ENCODE measurements around the gene ARHGAP29. TPM values are rescaled to one million over a fixed set of nuclear protein-coding genes. Genes with fewer than 3 reads are reported as not detected.

Gene ARHGAP29
- polyA plus RNA-seq, 4 donors, result 0.22 to 7.0 (median 3.6) TPM

DNA sequence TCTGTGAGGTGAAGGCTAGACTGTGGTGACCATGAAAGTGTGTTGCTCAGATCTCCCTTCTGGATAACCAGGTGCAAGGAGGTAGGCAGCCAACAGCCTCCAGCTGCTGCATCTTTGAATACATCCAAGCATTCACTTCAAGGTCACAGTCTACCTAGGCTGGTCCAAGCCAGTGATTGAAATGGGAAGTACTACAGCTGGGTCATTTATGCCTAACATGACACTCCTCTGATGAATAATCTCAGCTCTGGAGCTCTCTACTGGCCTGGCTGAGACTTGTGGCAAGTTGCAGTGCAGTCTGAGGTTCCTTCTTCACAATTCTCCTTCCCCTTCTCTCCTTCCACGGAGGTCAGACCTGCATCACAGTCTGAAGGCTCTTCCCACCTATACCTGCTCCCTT, 35.0 kb upstream of the ARHGAP29 start:
- WGBS, 3 donors, result 70 to 79% (median 73%) methylated on average over 1 of the region's 1 CpG
- H3K36me3 ChIP-seq (ENCODE audit: control insufficient read depth in 3 of 3, insufficient read depth in 2 of 3, low read depth in 1 of 3, low read length in 3 of 3), result no peaks in the 10 kb centered on the region
- no peak overlapping the region for H3K4me3 ChIP-seq (ENCODE audit: low read depth in 1 of 3, low read length in 3 of 3)
- FAIRE-seq (no peak), DNase-seq (no peak)
- H3K27ac ChIP-seq (ENCODE audit: low read depth in 1 of 3, low read length in 2 of 3), result no peak overlapping the region
- H3K9me3 ChIP-seq (ENCODE audit: control insufficient read depth in 2 of 2, insufficient read depth in 1 of 2, low read depth in 1 of 2, low read length in 1 of 2), result no peaks in the 10 kb centered on the region
- peaks cover 0 to 2% (median 0%) of the 10 kb centered on the region in 3 donors for H3K27me3 ChIP-seq (ENCODE audit: control insufficient read depth in 3 of 3, insufficient read depth in 3 of 3, low read length in 3 of 3)
- H3K4me1 ChIP-seq (ENCODE audit: control insufficient read depth in 3 of 3, insufficient read depth in 2 of 3, low read depth in 1 of 3, low read length in 2 of 3), result no peaks in the 10 kb centered on the region

DNA sequence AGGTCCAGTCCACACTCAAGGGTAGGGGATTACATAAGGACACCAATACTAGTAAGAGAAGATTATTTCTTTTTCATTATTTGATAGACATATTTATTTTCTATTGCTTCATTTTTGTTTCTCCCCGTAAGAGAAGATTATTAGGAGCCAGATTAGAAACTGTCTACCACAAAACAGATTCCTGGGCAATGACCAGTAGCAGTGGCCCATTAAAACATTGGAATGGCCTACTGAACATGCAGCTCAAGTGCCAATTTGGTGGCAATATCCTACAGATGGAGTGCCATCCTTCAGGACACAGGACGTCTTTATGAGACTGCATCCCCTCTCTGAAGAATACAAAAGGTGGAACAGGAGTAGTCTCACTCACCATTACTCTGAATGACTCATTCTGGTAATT, 34.0 kb upstream of the ARHGAP29 start:
- no peaks in the 10 kb centered on the region for H3K36me3 ChIP-seq (ENCODE audit: control insufficient read depth in 3 of 3, insufficient read depth in 2 of 3, low read depth in 1 of 3, low read length in 3 of 3)
- 76 to 92% (median 85%) methylated on average over 2 of the region's 2 CpGs for WGBS, 3 donors

DNA sequence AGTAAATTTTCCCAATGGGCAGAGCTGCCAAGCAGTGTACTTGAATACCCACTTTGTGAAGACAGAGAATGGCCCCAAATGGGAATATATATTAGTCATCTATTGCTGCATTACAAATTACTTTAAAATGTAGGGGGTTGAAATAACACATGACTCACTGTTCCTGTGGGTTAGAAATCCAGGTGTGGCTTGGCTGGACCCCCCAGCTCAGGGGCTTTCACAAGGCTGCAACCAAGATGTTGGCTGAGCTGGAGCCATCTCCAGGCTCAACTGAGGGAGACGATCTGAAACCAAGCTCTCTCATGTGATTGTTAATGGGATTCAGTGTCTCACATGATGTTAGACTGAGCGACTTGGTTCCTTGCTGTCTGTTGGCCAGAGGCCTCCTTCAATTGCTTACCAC, 33.4 kb upstream of the ARHGAP29 start:
- Histone ChIP-seq H3K27me3 (ENCODE audit: control insufficient read depth in 3 of 3, insufficient read depth in 3 of 3, low read length in 3 of 3) (peaks cover 0 to 2% (median 0%) of the 10 kb centered on the region in 3 donors), H3K9me3 (ENCODE audit: control insufficient read depth in 2 of 2, insufficient read depth in 1 of 2, low read depth in 1 of 2, low read length in 1 of 2) (no peaks in the 10 kb centered on the region), H3K4me1 (ENCODE audit: control insufficient read depth in 3 of 3, insufficient read depth in 2 of 3, low read depth in 1 of 3, low read length in 2 of 3) (no peaks in the 10 kb centered on the region), H3K36me3 (ENCODE audit: control insufficient read depth in 3 of 3, insufficient read depth in 2 of 3, low read depth in 1 of 3, low read length in 3 of 3) (no peaks in the 10 kb centered on the region), H3K27ac (ENCODE audit: low read depth in 1 of 3, low read length in 2 of 3) (no peak overlapping the region), H3K4me3 (ENCODE audit: low read depth in 1 of 3, low read length in 3 of 3) (no peak overlapping the region)
- FAIRE-seq (no peak), DNase-seq (no peak)
- WGBS, 3 donors, result 87 to 93% (median 91%) methylated on average over 2 of the region's 2 CpGs

More for the DNA sequence above, 34.0 kb upstream of the ARHGAP29 start:
- Histone ChIP-seq H3K9me3 (ENCODE audit: control insufficient read depth in 2 of 2, insufficient read depth in 1 of 2, low read depth in 1 of 2, low read length in 1 of 2) (no peaks in the 10 kb centered on the region), H3K4me1 (ENCODE audit: control insufficient read depth in 3 of 3, insufficient read depth in 2 of 3, low read depth in 1 of 3, low read length in 2 of 3) (no peaks in the 10 kb centered on the region), H3K27ac (ENCODE audit: low read depth in 1 of 3, low read length in 2 of 3) (no peak overlapping the region), H3K27me3 (ENCODE audit: control insufficient read depth in 3 of 3, insufficient read depth in 3 of 3, low read length in 3 of 3) (peaks cover 0 to 2% (median 0%) of the 10 kb centered on the region in 3 donors), H3K4me3 (ENCODE audit: low read depth in 1 of 3, low read length in 3 of 3) (no peak overlapping the region)
- FAIRE-seq (no peak), DNase-seq (no peak)

- H3K27ac ChIP-seq (ENCODE audit: low read depth in 1 of 3, low read length in 2 of 3), result no peak overlapping the region
- no peaks in the 10 kb centered on the region for H3K4me1 ChIP-seq (ENCODE audit: control insufficient read depth in 3 of 3, insufficient read depth in 2 of 3, low read depth in 1 of 3, low read length in 2 of 3)
- peaks cover 0 to 4% (median 2%) of the 10 kb centered on the region in 3 donors for H3K27me3 ChIP-seq (ENCODE audit: control insufficient read depth in 3 of 3, insufficient read depth in 3 of 3, low read length in 3 of 3)
- H3K9me3 ChIP-seq (ENCODE audit: control insufficient read depth in 2 of 2, insufficient read depth in 1 of 2, low read depth in 1 of 2, low read length in 1 of 2), result no peaks in the 10 kb centered on the region
- H3K36me3 ChIP-seq (ENCODE audit: control insufficient read depth in 3 of 3, insufficient read depth in 2 of 3, low read depth in 1 of 3, low read length in 3 of 3), result no peaks in the 10 kb centered on the region
- DNase-seq (no peak), FAIRE-seq (no peak)
- 77 to 83% (median 78%) methylated on average over 2 of the region's 2 CpGs for WGBS, 3 donors
- H3K4me3 ChIP-seq (ENCODE audit: low read depth in 1 of 3, low read length in 3 of 3), result no peak overlapping the region
These were observed 32.5 kb upstream of the ARHGAP29 start for GRCh38 chr1:94269921-94270320.

- no peaks in the 10 kb centered on the region for H3K9me3 ChIP-seq (ENCODE audit: control insufficient read depth in 2 of 2, insufficient read depth in 1 of 2, low read depth in 1 of 2, low read length in 1 of 2)
- H3K4me3 ChIP-seq (ENCODE audit: low read depth in 1 of 3, low read length in 3 of 3), result no peak overlapping the region
- no peak overlapping the region for H3K27ac ChIP-seq (ENCODE audit: low read depth in 1 of 3, low read length in 2 of 3)
- no peak for FAIRE-seq
- 51 to 82% (median 67%) methylated on average over 2 of the region's 2 CpGs for WGBS, 3 donors
- peaks cover 0 to 5% (median 0%) of the 10 kb centered on the region in 3 donors for H3K27me3 ChIP-seq (ENCODE audit: control insufficient read depth in 3 of 3, insufficient read depth in 3 of 3, low read length in 3 of 3)
- H3K4me1 ChIP-seq (ENCODE audit: control insufficient read depth in 3 of 3, insufficient read depth in 2 of 3, low read depth in 1 of 3, low read length in 2 of 3), result no peaks in the 10 kb centered on the region
- DNase-seq, result no peak
- H3K36me3 ChIP-seq (ENCODE audit: control insufficient read depth in 3 of 3, insufficient read depth in 2 of 3, low read depth in 1 of 3, low read length in 3 of 3), result no peaks in the 10 kb centered on the region
These were observed 28.5 kb upstream of the ARHGAP29 start for GRCh38 chr1:94265906-94266305.

GRCh38 chr1:94265011-94265422, 27.6 kb upstream of the ARHGAP29 start:
- no peak for FAIRE-seq

GRCh38 chr1:94260635-94261387, 23.4 kb upstream of the ARHGAP29 start:
- no peak overlapping the region for H3K4me3 ChIP-seq (ENCODE audit: low read depth in 1 of 3, low read length in 3 of 3)
- 82 to 97% (median 91%) methylated on average over 2 of the region's 2 CpGs for WGBS, 3 donors

More at GRCh38 chr1:94265011-94265422, 27.6 kb upstream of the ARHGAP29 start:
- no peak overlapping the region for H3K4me3 ChIP-seq (ENCODE audit: low read depth in 1 of 3, low read length in 3 of 3)
- no peaks in the 10 kb centered on the region for H3K4me1 ChIP-seq (ENCODE audit: control insufficient read depth in 3 of 3, insufficient read depth in 2 of 3, low read depth in 1 of 3, low read length in 2 of 3)
- 30 to 47% (median 30%) methylated on average over 3 of the region's 3 CpGs for WGBS, 3 donors
- H3K9me3 ChIP-seq (ENCODE audit: control insufficient read depth in 2 of 2, insufficient read depth in 1 of 2, low read depth in 1 of 2, low read length in 1 of 2), result no peaks in the 10 kb centered on the region
- H3K27ac ChIP-seq (ENCODE audit: low read depth in 1 of 3, low read length in 2 of 3), result no peak overlapping the region
- DNase-seq, result no peak
- H3K36me3 ChIP-seq (ENCODE audit: control insufficient read depth in 3 of 3, insufficient read depth in 2 of 3, low read depth in 1 of 3, low read length in 3 of 3), result no peaks in the 10 kb centered on the region
- peaks cover 0 to 5% (median 0%) of the 10 kb centered on the region in 3 donors for H3K27me3 ChIP-seq (ENCODE audit: control insufficient read depth in 3 of 3, insufficient read depth in 3 of 3, low read length in 3 of 3)

DNA sequence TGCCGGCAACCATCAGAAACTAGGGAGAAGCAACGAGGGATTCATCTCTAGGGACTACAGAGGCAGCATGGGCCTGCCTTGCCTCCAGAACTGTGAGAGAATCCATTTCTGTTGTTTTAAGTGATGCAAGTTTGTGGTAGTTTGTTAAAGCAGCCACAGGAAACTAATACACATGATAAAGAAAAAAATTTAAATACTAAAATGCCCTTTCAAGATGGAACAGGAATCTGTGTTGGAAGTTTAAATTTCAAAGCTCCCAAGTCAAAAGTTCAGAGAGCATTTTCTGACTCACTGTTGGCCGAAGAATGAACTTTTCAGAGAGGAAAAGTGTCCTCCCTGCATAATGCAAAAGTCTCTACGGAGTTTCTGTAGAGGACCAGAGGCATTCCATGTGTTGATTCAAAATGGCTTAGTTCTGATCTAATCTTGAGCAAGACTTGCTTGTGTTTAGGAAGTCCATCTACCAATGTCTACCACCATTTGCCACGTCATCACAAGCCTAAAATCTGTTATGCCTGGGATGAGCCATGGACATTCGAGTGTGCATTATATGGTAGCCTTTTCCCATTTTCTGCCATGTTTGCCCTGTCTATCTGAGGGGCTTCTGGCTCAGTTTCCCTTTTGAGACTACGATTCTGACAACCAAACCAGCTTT, 22.4 kb upstream of the ARHGAP29 start:
- Histone ChIP-seq H3K9me3 (ENCODE audit: control insufficient read depth in 2 of 2, insufficient read depth in 1 of 2, low read depth in 1 of 2, low read length in 1 of 2) (no peaks in the 10 kb centered on the region), H3K27me3 (ENCODE audit: control insufficient read depth in 3 of 3, insufficient read depth in 3 of 3, low read length in 3 of 3) (no peaks in the 10 kb centered on the region), H3K27ac (ENCODE audit: low read depth in 1 of 3, low read length in 2 of 3) (no peak overlapping the region), H3K4me1 (ENCODE audit: control insufficient read depth in 3 of 3, insufficient read depth in 2 of 3, low read depth in 1 of 3, low read length in 2 of 3) (no peaks in the 10 kb centered on the region), H3K4me3 (ENCODE audit: low read depth in 1 of 3, low read length in 3 of 3) (no peak overlapping the region), H3K36me3 (ENCODE audit: control insufficient read depth in 3 of 3, insufficient read depth in 2 of 3, low read depth in 1 of 3, low read length in 3 of 3) (no peaks in the 10 kb centered on the region)
- DNase-seq (no peak), FAIRE-seq (no peak)
- 82 to 87% (median 85%) methylated on average over 7 of the region's 7 CpGs for WGBS, 3 donors

More at GRCh38 chr1:94260635-94261387, 23.4 kb upstream of the ARHGAP29 start:
- Histone ChIP-seq H3K9me3 (ENCODE audit: control insufficient read depth in 2 of 2, insufficient read depth in 1 of 2, low read depth in 1 of 2, low read length in 1 of 2) (no peaks in the 10 kb centered on the region), H3K4me1 (ENCODE audit: control insufficient read depth in 3 of 3, insufficient read depth in 2 of 3, low read depth in 1 of 3, low read length in 2 of 3) (no peaks in the 10 kb centered on the region), H3K36me3 (ENCODE audit: control insufficient read depth in 3 of 3, insufficient read depth in 2 of 3, low read depth in 1 of 3, low read length in 3 of 3) (no peaks in the 10 kb centered on the region), H3K27ac (ENCODE audit: low read depth in 1 of 3, low read length in 2 of 3) (no peak overlapping the region), H3K27me3 (ENCODE audit: control insufficient read depth in 3 of 3, insufficient read depth in 3 of 3, low read length in 3 of 3) (peaks cover 0 to 5% (median 0%) of the 10 kb centered on the region in 3 donors)
- DNase-seq (no peak), FAIRE-seq (no peak)
